Effector CD4-positive, alpha-beta T cell (primary cell): Measurements from ENCODE around the gene ZNF678.
"Not testable (repeated sequence)": the region's sequence is repeated elsewhere in the genome, so short reads cannot be mapped to it uniquely, and the experiment has no call there.

ENCODE experiments used
- DNase-seq: peaks from one replicate; pipeline ENCODE4 v3.0.0-alpha.2; 2020

ZNF678 gene

DNA sequence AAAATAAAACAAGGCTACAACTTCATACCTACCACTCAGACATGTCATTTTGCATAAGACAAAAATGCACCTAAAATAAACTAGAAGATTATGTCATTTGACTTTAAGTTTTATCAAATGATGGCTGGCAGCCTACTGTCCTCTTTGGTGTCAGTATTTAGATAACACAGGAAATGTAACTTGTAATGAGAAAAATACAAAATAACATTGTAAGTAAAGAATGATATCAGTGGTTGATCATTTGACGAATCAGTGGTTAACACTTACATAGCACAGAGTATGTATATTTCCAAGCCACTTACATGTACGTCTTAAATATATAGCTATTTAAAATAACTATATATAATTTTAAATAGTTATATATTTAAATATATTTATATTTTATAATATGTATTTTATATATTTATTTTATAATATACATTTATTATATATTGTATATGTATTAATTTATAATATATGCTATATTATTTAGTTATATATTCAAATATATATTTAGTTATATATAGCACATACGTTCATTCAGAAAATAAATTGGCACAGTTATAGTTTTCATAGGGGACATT, 44.1 kb downstream of the ZNF678 start:
- no peak for DNase-seq

DNA sequence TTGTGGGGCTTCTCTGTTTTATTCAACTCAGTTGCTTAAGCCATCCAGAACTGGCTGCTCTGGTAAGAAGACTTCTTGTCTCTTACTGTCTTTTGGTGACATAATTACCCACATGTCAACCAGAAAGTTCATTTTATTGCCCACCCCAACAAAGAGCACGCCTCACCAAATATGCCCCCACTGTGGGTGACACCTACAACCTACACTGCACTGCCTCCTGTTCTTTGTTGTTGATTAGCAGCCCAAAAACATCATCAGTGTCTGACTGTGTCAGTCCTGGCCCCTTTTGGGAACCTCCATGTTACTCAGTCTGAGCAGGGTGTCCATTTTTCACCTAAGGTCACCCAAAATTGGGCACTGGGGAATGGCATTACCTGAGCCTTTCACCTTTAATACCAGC, 49.3 kb downstream of the ZNF678 start:
- no peak for DNase-seq

DNA sequence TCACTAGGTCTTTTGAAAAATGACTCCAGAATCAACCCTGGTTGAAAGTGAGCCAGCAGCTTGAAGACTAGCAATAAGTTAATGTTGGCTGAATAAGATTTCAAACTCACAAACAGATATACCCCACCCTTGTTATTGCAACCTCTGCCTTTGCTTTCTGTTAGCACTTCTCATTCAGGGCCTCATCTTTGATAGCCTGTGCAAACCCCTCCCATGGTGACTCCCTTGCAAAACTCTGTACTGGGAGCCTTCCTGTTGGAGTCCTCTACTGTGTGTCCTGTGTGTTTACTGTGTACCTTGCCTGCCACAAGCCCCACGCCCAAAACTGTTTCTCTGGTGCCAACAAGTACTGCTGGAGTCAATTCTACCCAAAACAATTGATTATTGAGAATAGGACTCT, 50.2 kb downstream of the ZNF678 start:
- no peak for DNase-seq

DNA sequence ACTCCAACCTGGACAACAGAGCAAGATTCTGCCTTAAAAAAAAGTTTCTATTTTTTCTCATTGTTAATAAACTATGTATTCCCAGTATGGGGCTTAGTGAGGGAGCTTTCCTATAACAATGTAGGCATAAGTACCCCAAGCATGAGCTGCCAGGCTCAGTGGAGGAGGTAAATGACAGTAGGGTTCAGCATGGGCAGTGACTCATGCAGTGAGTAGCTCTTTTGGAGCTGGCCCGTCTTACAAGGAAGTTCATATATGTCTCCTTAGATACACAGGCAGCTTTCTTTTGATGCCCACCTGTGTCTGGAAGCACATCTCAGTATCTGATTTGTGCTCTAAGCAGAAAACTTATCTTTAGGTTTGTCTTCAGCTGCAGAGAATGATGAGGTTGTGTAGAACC, 57.9 kb downstream of the ZNF678 start:
- no peak for DNase-seq

DNA sequence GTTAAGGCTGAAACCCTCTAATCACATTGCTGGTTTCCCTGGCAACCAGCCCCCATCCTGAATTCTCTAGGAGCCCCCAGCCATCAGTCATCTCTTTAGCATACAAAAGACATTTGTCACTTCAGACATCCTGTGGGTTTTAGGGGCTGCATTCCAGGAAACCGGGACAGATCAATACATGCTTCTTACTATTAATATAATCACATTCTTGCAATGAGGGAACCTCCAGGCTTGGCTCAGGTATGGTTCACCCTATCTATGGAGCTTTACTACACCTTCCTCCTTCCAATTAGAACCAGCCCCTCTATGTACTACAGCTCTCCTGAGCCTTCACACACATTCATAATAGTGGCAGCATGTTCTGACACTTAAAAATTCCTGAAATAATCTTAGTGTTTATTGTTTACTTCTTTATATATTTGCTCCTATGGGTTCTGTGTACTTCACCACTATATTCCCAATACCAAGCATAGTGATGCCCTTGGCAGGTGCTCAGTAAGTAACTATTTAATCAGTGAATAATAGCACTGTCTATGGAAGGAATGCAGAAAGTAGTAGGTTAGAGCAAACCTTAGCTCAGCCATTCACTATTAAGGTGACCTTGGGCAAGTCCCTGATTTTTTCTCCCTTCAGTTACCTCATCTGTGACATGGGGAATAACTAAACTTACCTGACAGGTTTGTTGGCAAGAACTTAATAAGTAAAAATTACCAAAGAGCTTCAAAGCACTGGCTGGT, 59.6 kb downstream of the ZNF678 start:
- DNase-seq = no peak

DNA sequence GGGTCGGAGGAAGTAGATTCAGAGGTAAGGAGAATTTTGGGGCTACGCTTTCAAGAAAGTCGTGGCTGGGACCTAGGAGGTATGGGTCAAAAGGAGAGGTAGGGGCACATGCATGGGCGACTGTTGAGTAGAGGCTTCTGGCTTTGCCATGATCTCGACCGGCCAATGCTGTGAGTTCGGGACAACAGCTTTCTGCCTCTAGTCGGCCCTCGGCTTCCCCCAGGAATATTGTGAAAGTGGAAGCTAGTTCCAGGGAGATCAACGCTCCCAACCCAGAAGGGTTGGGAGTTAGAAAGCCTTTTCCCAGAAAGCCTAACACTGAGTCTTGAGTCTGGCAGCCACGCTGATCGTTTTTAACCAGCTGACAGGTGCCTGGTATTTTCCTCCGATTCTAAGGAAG, 69.0 kb downstream of the ZNF678 start:
- no peak for DNase-seq

DNA sequence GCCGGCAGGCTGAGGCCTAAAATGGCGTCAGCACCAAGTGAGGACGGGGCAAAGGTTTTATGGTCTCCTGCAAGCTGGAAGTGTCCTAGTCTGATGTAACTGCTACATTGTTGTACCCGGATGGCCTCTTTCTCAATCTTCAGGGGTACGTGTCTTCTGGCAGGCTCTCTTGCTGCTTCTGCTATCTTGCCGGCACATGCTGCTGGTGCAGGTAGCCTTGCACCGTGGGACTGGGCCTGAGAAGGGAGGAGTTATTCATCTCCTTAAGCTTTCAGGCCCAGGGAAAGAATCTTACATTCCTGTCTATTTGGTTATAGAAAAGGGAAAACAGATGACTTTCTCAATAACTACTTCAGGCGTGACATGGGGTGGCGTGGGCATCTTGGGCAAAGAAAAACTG, 72.2 kb downstream of the ZNF678 start:
- DNase-seq = no peak

DNA sequence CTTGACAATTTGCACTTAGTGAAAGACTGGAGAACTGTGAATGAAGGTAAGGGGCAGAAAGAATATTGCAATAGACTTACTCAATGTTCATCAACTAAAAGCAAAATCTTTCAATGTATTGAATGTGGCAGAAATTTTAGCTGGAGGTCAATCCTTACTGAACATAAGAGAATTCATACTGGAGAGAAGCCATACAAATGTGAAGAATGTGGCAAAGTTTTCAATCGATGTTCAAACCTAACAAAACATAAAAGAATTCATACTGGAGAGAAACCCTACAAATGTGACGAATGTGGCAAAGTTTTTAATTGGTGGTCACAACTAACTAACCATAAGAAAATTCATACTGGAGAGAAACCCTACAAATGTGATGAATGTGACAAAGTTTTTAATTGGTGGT, 91.1 kb downstream of the ZNF678 start:
- no peak for DNase-seq

DNA sequence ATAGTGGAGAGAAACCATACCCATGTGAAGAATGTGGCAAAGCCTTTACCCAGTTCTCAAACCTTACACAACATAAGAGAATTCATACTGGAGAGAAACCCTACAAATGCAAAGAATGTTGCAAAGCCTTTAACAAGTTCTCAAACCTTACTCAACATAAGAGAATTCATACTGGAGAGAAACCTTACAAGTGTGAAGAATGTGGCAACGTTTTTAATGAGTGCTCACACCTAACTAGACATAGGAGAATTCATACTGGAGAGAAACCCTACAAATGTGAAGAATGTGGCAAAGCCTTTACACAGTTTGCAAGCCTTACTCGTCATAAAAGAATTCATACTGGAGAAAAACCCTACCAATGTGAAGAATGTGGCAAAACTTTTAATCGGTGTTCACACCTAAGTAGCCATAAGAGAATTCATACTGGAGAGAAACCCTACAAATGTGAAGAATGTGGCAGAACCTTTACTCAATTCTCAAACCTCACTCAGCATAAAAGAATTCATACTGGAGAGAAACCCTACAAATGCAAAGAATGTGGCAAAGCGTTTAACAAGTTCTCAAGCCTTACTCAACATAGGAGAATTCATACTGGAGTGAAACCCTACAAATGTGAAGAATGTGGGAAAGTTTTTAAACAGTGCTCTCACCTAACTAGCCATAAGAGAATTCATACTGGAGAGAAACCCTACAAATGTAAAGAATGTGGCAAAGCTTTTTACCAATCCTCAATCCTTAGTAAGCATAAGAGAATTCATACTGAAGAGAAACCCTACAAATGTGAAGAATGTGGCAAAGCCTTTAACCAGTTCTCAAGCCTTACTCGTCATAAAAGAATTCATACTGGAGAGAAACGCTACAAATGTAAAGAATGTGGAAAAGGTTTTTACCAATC, 91.7 kb downstream of the ZNF678 start:
- DNase-seq = no peak

DNA sequence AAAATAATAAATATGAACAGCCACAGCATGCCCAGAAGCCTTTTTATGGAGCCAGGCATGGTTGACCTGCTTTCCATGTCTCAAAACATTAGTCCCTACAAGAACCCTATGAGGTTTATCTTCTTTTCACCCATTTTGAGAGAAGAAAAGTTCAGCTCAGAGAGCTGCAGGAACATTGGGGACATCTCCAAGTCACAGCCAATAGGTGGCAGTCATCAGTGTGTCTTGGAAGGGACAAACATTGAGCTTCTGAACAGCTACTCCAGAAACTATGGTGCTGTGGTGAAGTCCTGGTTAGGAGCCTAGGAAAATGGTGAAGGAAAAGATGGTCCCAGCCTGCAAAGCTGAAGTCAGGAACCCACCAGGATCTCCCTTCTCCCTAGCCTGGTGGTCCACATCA, 98.1 kb downstream of the ZNF678 start:
- no peak for DNase-seq

DNA sequence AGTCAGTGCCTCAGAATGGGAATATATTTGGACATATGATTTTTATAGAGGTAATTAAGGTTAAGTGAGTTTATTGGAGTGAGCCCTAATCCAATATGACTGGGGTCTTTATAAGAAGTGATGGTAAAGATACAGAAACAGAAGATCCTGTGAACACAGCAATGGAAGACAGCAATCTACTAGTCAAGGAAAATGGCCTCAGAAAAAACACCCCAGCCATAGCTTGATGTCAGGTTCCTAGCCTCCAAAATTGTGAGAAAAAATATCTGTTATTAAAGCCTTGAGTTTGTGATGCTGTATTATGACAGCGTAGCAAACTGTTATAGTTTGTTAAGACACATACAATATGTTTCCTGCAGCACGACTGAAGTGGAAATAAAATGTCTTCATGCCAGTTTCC, 99.6 kb downstream of the ZNF678 start:
- no peak for DNase-seq

DNA sequence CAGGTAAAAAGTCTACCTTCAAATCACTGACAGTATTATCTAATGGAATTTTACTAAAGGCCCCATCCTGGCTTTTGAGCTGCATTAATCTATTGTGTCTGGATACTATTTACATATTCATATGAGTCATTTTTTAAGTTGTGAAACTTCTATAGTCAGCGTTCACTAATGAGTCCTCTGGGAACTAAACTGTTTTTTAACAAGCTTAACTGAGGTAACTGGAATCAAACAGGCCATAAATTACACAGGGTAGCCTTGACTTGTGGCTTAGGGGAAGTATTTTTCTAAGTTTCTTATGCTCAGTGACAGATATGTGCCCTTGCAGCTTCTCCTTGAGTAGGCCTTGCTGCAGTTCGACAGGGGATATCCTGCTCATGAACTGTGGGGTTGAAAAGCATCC, 102.9 kb downstream of the ZNF678 start:
- DNase-seq = no peak

DNA sequence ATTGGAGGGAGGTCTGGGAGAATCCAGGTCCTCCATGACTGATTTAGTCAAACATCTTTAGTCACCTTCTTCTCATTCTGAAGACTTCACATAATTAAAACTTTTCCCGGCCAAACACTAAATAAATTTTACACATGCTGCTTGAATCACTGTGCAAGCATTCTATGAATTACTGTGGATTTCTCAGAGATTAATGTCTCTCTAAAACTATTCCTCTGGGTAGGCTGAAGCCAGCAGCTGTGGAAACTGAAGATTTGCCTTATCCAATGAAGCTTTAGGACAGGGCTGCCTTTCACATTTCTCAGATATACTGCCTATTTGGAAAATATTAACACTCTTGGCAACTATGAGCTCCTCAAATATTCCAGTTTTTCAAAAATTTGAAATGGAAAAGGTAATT, 110.1 kb downstream of the ZNF678 start:
- DNase-seq = no peak

DNA sequence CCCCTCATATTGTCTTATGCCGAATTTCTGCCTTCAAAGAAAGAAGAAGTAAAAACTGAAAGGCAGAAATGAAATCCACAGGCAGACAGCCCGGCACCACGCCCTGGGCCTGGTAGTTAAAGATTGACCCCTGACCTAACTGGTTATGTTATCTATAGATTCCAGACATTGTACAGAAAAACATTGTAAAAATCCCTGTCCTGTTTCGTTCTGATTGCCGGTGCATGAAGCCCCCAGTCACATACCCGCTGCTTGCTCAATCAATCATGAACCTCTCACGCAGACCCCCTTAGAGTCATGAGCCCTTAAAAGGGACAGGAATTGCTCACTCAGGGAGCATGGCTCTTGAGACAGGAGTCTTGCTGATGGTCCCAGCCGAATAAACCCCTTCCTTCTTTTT, 122.5 kb downstream of the ZNF678 start:
- no peak for DNase-seq

DNA sequence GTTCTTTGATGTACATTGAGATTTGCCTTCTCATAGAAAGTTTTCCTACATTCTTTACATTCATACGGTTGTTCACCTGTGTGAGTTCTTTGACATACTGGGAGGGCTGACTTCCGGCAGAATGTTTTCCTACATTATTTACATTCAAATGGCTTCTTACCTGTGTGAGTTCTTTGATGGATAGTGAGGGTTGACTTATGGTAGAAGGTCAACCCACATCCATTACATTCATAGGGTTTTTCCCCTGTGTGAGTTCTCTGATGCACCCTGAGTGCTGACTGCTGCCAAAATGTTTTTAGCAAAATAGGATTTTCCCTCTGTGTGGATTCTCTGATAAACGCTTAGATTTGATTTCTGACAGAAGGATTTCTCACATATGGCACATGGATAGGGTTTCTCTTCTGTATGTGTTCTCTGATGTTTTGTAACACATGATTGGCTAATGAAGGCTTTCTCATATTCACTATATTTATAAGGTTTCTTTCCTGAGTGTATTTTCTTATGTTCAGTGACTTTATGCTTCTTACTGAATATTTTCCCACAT, 134.0 kb downstream of the ZNF678 start:
- DNase-seq = no peak

DNA sequence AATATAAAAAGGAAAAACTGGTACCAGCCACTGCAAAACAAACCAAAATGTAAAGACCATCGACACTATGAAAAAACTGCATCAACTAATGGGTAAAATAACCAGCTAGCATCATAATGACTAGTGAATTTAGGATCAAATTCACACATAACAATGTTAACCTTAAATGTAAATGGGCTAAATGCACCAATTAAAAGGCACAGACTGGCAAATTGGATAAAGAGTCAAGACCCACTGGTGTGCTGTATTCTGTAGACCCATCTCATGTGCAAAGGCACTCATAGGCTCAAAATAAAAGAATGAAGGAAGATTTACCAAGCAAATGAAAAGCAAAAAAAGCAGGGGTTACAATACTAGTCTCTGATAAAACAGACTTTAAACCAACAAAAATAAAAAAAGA, 138.3 kb downstream of the ZNF678 start:
- not testable (repeated sequence) for DNase-seq

DNA sequence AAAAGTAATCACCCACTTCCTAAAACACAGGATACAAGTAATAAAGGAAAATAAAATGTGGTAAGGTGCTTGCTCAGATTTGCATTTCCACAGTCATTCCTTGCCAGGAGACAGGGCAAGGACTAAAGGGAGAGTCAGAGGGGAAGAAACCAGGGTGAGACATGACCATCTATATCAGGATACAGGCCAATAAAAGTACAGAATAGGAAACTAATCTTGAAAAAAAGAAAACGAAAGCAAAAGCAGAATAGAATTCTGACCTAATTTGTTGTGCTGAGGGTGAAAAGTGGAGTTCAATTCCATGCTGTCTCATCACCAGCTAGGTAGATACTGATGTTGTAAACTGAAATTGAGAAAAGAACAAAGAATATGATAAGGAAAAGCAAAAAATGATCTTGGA, 144.5 kb downstream of the ZNF678 start:
- no peak for DNase-seq

DNA sequence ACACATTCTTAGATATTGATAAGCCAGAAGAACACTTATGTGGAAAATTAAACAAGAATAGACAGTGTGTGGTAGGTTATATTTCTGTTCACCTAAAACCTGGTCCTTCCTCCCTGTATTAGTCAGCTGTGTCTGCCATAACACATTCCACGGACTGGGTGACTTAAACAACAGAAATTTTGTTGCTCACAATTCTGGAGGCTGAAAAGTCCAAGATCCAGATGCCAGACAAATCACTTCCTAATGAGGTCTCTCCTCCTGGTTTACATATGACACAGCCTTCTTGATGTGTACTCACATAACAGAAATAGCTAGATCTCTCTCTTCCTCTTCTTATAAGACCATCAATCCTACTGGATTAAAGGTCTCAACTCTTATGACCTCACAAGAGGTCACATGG, 146.1 kb downstream of the ZNF678 start:
- no peak for DNase-seq

DNA sequence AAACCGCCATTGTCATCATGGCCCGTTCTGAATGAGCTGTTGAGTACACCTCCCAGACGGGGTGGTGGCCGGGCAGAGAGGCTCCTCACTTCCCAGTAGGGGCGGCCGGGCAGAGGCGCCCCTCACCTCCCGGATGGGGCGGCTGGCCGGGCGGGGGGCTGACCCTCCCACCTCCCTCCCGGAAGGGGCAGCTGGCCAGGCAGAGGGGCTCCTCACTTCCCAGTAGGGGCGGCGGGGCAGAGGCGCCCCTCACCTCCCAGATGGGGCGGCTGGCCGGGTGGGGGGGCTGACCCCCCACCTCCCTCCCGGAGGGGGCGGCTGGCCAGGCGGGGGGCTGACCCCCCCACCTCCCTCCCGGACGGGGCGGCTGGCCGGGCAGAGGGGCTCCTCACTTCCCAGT, 147.1 kb downstream of the ZNF678 start:
- DNase-seq = not testable (repeated sequence)

DNA sequence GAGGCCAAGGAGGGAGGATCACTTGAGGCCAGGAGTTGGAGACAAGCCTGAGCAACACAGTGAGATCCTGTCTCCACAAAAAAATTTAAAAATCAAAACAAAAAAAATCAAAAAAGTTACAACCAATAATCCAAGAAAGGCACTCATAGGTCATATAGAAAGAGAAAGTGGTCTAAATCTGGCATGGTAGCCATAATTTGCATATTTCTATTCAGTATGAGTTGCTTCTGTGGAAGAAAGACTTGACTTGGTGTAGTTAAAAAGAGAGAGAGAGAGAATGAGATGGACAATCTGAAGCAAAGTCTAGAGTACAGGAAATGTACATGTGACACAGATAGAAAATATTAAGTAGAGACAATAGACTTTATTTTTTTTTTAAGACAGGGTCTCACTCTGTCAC, 149.3 kb downstream of the ZNF678 start:
- DNase-seq = no peak

DNA sequence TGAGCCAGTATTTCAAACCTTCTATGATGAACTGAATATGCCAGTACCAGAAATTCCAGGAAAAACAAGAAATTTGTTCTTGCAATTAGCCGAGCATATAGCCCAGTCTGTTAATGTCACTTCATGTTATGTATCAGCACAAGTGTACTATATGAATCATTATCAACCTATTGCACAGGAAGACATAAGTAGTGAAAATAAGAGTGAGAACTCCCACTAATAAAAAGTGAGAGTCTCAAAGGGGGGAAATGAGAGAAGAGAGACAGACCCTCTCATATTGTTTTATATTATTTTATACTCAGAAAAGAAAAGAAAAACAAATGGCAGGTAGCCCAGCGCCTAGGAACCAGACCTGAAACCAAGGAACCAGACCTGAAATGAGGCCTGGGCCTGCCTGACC, 155.6 kb downstream of the ZNF678 start:
- no peak for DNase-seq

DNA sequence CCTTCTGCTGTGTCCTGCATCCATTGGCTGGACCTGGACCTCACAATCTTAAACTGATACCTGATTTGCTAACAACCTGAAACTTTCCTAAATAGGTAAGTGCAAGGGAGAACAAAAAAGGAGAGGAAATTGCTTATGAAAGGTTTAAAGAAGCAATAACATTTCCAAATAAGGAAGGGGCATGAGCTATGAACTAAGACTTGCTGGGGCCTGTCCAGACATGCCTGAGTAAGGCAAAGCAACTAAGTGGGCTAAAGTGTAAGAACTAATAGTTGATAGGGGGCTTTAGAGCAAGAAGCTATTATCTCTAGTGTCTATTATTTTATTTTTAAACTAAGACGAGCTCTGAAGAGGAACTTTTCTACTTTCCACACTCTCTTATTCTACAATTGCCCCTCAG, 160.1 kb downstream of the ZNF678 start:
- no peak for DNase-seq

DNA sequence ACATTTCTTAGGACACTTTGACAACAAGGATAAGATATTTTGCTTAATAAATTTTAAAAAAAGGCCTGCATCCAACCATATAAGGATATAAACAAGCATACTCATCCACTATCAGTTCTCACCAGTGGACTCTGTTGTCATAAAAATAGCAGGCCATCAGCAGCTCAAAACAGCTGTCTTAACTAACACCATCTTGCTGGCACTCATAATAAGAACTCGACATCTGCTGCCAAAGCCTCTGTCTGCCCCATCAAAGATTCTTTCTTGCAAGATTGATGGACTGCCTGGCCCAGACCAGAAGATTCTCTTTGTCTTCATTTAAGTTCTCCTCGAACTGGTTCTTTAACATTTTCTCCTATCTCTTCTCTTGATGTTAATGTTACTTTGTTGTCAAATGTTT, 161.7 kb downstream of the ZNF678 start:
- DNase-seq = no peak

DNA sequence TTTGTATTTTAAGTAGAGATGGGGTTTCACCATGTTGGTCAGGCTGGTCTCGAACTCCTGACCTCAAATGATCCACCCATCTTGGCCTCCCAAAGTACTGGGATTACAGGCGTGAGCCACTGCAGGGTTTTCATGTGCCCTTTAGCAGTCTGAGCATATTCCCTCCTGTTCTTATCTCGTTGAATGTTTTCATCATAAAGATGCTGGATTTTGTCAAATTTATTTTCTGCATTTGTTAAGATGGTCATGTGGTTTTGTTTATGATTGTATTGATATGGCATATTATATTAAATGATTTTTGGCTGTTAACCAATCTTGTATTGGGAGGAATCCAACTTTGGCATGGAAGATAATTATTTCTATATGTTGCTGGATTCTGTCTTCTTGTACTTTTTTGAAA, 163.0 kb downstream of the ZNF678 start:
- no peak for DNase-seq
